MCF 10A (cell line): Measurements from ENCODE around the gene PLA2G6. TPM values are rescaled to one million over a fixed set of nuclear protein-coding genes. Genes with fewer than 3 reads are reported as not detected.

Source experiments
- Bru-seq: library from RNA; stranded (reverse); fragments of 400-500 nt; gene quantifications from one replicate; lab custom pipeline; 2021; lab: Mats Ljungman, UMichigan
- BruChase-seq, 2 experiments: library from RNA; stranded (reverse); fragments of 400-500 nt; gene quantifications; one replicate each; lab custom pipeline; 2021; lab: Mats Ljungman, UMichigan
- BruUV-seq: library from RNA; stranded (reverse); fragments of 400-500 nt; replicated peaks from 2 replicates; lab custom pipeline; 2021; lab: Mats Ljungman, UMichigan
- CTCF ChIA-PET: fragments of 300-600 bp; sonication (Branson Sonifier 250); formaldehyde crosslinking; extraction: SDS; loops from one replicate; lab custom pipeline; 2021; ENCODE audit warnings: antibody characterized with exemption, inconsistent platforms; lab: Yijun Ruan, JAX
- POLR2A ChIA-PET: fragments of 300-600, 350-650 bp; sonication (Branson Sonifier 250); formaldehyde crosslinking; extraction: SDS; loops from one replicate; lab custom pipeline; 2020; ENCODE audit warnings: antibody characterized with exemption, inconsistent platforms; lab: Yijun Ruan, JAX
- DNase-seq: peaks from one replicate; pipeline ENCODE4 v3.0.0-alpha.2; 2018; ENCODE audit not compliant: unreplicated experiment
- H3K27ac Mint-ChIP-seq: one replicate; pipeline ENCODE4 v1.8.0; 2022; ENCODE audit warnings: mild to moderate bottlenecking, low read depth, mixed read lengths; ENCODE audit not compliant: unreplicated experiment
- H3K27me3 Mint-ChIP-seq: one replicate; pipeline ENCODE4 v1.8.0; 2022; ENCODE audit warnings: mixed read lengths; ENCODE audit not compliant: insufficient read depth, unreplicated experiment
- H3K36me3 Mint-ChIP-seq: one replicate; pipeline ENCODE4 v1.8.0; 2022; ENCODE audit warnings: mild to moderate bottlenecking, moderate library complexity, mixed read lengths; ENCODE audit not compliant: insufficient read depth, unreplicated experiment
- H3K4me1 Mint-ChIP-seq: one replicate; pipeline ENCODE4 v1.8.0; 2022; ENCODE audit warnings: mixed read lengths; ENCODE audit not compliant: insufficient read depth, unreplicated experiment
- H3K4me3 Mint-ChIP-seq: one replicate; pipeline ENCODE4 v1.8.0; 2022; ENCODE audit warnings: mild to moderate bottlenecking, moderate library complexity, mixed read lengths; ENCODE audit not compliant: unreplicated experiment
- H3K9me3 Mint-ChIP-seq: one replicate; pipeline ENCODE4 v1.8.0; 2022; ENCODE audit warnings: mixed read lengths; ENCODE audit not compliant: unreplicated experiment
- CTCF ChIP-seq: fragments of 200-600 bp; IDR thresholded peaks from one replicate; pipeline ENCODE4 v1.8.0; 2022; ENCODE audit warnings: antibody characterized with exemption, mild to moderate bottlenecking; ENCODE audit not compliant: unreplicated experiment
- intact Hi-C: fragments of 100-400 bp; cut with micrococcal nuclease; formaldehyde crosslinking; loops from 2 replicates; pipeline ENCODE4 v1.14.1; 2022
- long read RNA-seq: library from polyadenylated mRNA; stranded (forward); transcript quantifications from one replicate; pipeline ENCODE4 v2.0.0, GENCODE V29; 2022
- total RNA-seq: library from RNA; stranded (reverse); gene quantifications from 2 replicates; pipeline ENCODE4 v1.2.3, GENCODE V29; 2022

PLA2G6 gene, protein sequence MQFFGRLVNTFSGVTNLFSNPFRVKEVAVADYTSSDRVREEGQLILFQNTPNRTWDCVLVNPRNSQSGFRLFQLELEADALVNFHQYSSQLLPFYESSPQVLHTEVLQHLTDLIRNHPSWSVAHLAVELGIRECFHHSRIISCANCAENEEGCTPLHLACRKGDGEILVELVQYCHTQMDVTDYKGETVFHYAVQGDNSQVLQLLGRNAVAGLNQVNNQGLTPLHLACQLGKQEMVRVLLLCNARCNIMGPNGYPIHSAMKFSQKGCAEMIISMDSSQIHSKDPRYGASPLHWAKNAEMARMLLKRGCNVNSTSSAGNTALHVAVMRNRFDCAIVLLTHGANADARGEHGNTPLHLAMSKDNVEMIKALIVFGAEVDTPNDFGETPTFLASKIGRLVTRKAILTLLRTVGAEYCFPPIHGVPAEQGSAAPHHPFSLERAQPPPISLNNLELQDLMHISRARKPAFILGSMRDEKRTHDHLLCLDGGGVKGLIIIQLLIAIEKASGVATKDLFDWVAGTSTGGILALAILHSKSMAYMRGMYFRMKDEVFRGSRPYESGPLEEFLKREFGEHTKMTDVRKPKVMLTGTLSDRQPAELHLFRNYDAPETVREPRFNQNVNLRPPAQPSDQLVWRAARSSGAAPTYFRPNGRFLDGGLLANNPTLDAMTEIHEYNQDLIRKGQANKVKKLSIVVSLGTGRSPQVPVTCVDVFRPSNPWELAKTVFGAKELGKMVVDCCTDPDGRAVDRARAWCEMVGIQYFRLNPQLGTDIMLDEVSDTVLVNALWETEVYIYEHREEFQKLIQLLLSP
- 37.5 and 40.3 TPM in 2 replicates for total RNA-seq
- percentile 41 among the genes with signal in this experiment for Bru-seq, nascent RNA
- percentile 46 among the genes with signal in this experiment for BruChase-seq, experiment 1, labeled RNA remaining after a 6-hour chase
- percentile 38 among the genes with signal in this experiment for BruChase-seq, experiment 2, labeled RNA remaining after a 2-hour chase
- long read RNA-seq, partial matches to known transcripts: 6 of 19 reads
- long read RNA-seq, other reads (novel, unspliced or antisense): 12 of 19 reads

- H3K9me3 Mint-ChIP-seq: no peaks in the 10 kb centered on the region
- intact Hi-C loops: loop anchor here (1.0 to 5.0 kb wide), 2 partner anchors 20 to 46 kb away; partner anchors contain the start of gene MAFF
- peaks cover 12% of the 10 kb centered on the region for H3K36me3 Mint-ChIP-seq
- H3K27ac Mint-ChIP-seq: peak within 1 kb of the TSS; percentile 99
- BruUV-seq: no TSS peak
- ChIA-PET POLR2A (interaction anchor here (0.5 to 8.5 kb wide), 34 partner anchors 8 to 1221 kb away, joined by 3 to 134 read pairs (median 4); partner anchors contain the start of genes MAFF, PICK1 and TMEM184B), CTCF (interaction anchor here (0.7 kb wide), 1 partner anchor 318 kb away, joined by 4 read pairs; no protein-coding TSS in a partner anchor)
- peak within 1 kb of the TSS; percentile 97 for H3K4me3 Mint-ChIP-seq
- H3K27me3 Mint-ChIP-seq: no peaks in the 10 kb centered on the region
- peaks cover 34% of the 10 kb centered on the region for H3K4me1 Mint-ChIP-seq
- no peak for TF ChIP-seq CTCF
- DNase-seq: peak; percentile 99
These were observed at the start of gene PLA2G6 for GRCh38 chr22:38181453-38182200. TSS of gene PLA2G6 (minus strand) at chr22:38181830. CDS start at chr22:38169426, 12,404 bp downstream.

- no peaks in the 10 kb centered on the region for H3K9me3 Mint-ChIP-seq
- DNase-seq: no peak
- peaks cover 18% of the 10 kb centered on the region for H3K36me3 Mint-ChIP-seq
- POLR2A ChIA-PET: interaction anchor here (1.0 to 4.2 kb wide), 4 partner anchors 12 to 51 kb away, joined by 3 to 51 read pairs (median 38); partner anchors contain the start of genes MAFF and PLA2G6
- peaks cover 24% of the 10 kb centered on the region for H3K4me1 Mint-ChIP-seq
- intact Hi-C loops: loop anchor here (1.0 kb wide), 1 partner anchor 131 kb away; no protein-coding TSS in a partner anchor
- H3K4me3 Mint-ChIP-seq: no peak overlapping the region
- BruUV-seq: no TSS peak
- CTCF ChIA-PET: interaction anchor here (0.5 to 4.2 kb wide), 13 partner anchors 9 to 180 kb away, joined by 3 to 29 read pairs (median 3); no protein-coding TSS in a partner anchor
- peak overlapping the region; percentile 83 for H3K27ac Mint-ChIP-seq
- no peaks in the 10 kb centered on the region for H3K27me3 Mint-ChIP-seq
- no peak for TF ChIP-seq CTCF
These were observed 49.3 kb upstream of the PLA2G6 start for GRCh38 chr22:38230916-38231315.

GRCh38 chr22:38230108-38230825 lies 48.6 kb upstream of the PLA2G6 start:
- TF ChIP-seq CTCF: peak; percentile 53
- peak; percentile 85 for DNase-seq
- H3K36me3 Mint-ChIP-seq: peaks cover 20% of the 10 kb centered on the region
- intact Hi-C loops: loop anchor here (1.0 kb wide), 1 partner anchor 130 kb away; no protein-coding TSS in a partner anchor
- H3K4me1 Mint-ChIP-seq: peaks cover 24% of the 10 kb centered on the region
- no peaks in the 10 kb centered on the region for H3K27me3 Mint-ChIP-seq
- H3K4me3 Mint-ChIP-seq: no peak overlapping the region
- POLR2A ChIA-PET: interaction anchor here (1.0 to 4.2 kb wide), 7 partner anchors 10 to 196 kb away, joined by 3 to 51 read pairs (median 9); partner anchors contain the start of genes MAFF, PICK1 and PLA2G6
- H3K9me3 Mint-ChIP-seq: no peaks in the 10 kb centered on the region
- CTCF ChIA-PET: interaction anchor here (0.5 to 4.2 kb wide), 18 partner anchors 10 to 341 kb away, joined by 3 to 29 read pairs (median 3); no protein-coding TSS in a partner anchor
- peak overlapping the region; percentile 83 for H3K27ac Mint-ChIP-seq
- BruUV-seq: no TSS peak
